HepG2 (cell line): Measurements from ENCODE around the gene HSDL1. TPM values are rescaled to one million over a fixed set of nuclear protein-coding genes. Genes with fewer than 3 reads are reported as not detected.

Experiments used
- CEBPB ChIP-seq: IDR thresholded peaks from 2 replicates; pipeline ENCODE4 v1.6.1; 2011; ENCODE audit warnings: low read depth, low read length, improper control_type of control experiment, borderline replicate concordance
- DRAP1 ChIP-seq: IDR thresholded peaks from 2 replicates; pipeline ENCODE4 v1.6.1; 2016; ENCODE audit warnings: missing genetic modification reagents, missing compliant biosample characterization
- GATA4 ChIP-seq: sonication (generic); IDR thresholded peaks from 2 replicates; pipeline ENCODE4 v1.6.1; 2016; ENCODE audit warnings: antibody characterized with exemption, low read depth, borderline replicate concordance
- KLF15 ChIP-seq: sonication (generic); formaldehyde crosslinking; IDR thresholded peaks from 2 replicates; pipeline ENCODE4 v1.8.1; 2023; ENCODE audit warnings: borderline replicate concordance, mild to moderate bottlenecking, inconsistent platforms, missing genetic modification reagents, mixed read lengths
- NFIC ChIP-seq: IDR thresholded peaks from 2 replicates; pipeline ENCODE4 v1.6.1; 2012; ENCODE audit warnings: mild to moderate bottlenecking, low read length, inconsistent platforms
- PAX8 ChIP-seq: sonication (generic); formaldehyde crosslinking; IDR thresholded peaks from 2 replicates; pipeline ENCODE4 v1.8.0; 2022; ENCODE audit warnings: mild to moderate bottlenecking, missing genetic modification reagents, borderline replicate concordance
- POLR2A ChIP-seq, 2 experiments: IDR thresholded peaks; 2 replicates each; pipeline ENCODE4 v1.6.1; 2011; ENCODE audit warnings: low read depth in 2 of 2, low read length in 2 of 2, mild to moderate bottlenecking in 1 of 2, moderate library complexity in 1 of 2; ENCODE audit not compliant: insufficient read depth in 1 of 2
- POLR2G ChIP-seq: fragments of 200-400 bp; formaldehyde crosslinking; IDR thresholded peaks from 2 replicates; pipeline ENCODE4 v1.6.1; 2018; ENCODE audit warnings: mild to moderate bottlenecking, low read depth, low read length, moderate library complexity
- SNAPC4 ChIP-seq: sonication (generic); formaldehyde crosslinking; IDR thresholded peaks from 2 replicates; pipeline ENCODE4 v1.4.0; 2020; ENCODE audit warnings: mild to moderate bottlenecking, missing genetic modification reagents
- ZFP82 ChIP-seq: sonication (generic); formaldehyde crosslinking; IDR thresholded peaks from 2 replicates; pipeline ENCODE4 v1.5.1; 2020; ENCODE audit warnings: mild to moderate bottlenecking, missing genetic modification reagents, borderline replicate concordance
- ZNF674 ChIP-seq: sonication (generic); formaldehyde crosslinking; IDR thresholded peaks from 2 replicates; pipeline ENCODE4 v1.5.0; 2020; ENCODE audit warnings: low read depth, mild to moderate bottlenecking, missing genetic modification reagents
- ZNF83 ChIP-seq: sonication (generic); formaldehyde crosslinking; IDR thresholded peaks from 2 replicates; pipeline ENCODE4 v1.4.0; 2020; ENCODE audit warnings: missing genetic modification reagents, mild to moderate bottlenecking, borderline replicate concordance
- polyA plus RNA-seq, 8 experiments: library from polyadenylated mRNA; depleted of rRNA in 3 of 8; stranded (reverse) in 7 of 8; unstranded in 1 of 8; fragments of >200 nt; fragmentation: Illumina TruSeq in 4 of 8; extraction: Trizol in 4 of 8; gene quantifications; 2 replicates each; pipeline versions ENCODE4 v1.2.1 to v1.2.3, GENCODE V29; 2011 to 2016; ENCODE audit warnings: low read depth in 4 of 8, missing spikeins in 1 of 8, mixed read lengths in 1 of 8; ENCODE audit not compliant: insufficient read depth in 1 of 8
- total RNA-seq, 5 experiments: library from RNA; depleted of rRNA; stranded (reverse); fragments of >200 nt; fragmentation: Illumina TruSeq; extraction: Trizol; gene quantifications; 2 replicates each; pipeline ENCODE4 v1.2.3, GENCODE V29; 2016; ENCODE audit warnings: low read depth in 1 of 5
- TF ChIP-seq, protein P1 (sequence below): sonication (generic); formaldehyde crosslinking; IDR thresholded peaks from 2 replicates; pipeline ENCODE4 v1.4.0; 2020; ENCODE audit warnings: missing genetic modification reagents, low read depth, mild to moderate bottlenecking, borderline replicate concordance
- TF ChIP-seq, protein P2 (sequence below): sonication (generic); formaldehyde crosslinking; conservative IDR thresholded peaks from 2 replicates; pipeline ENCODE4 v1.8.0; 2022; ENCODE audit warnings: missing genetic modification reagents
- TF ChIP-seq, protein P3 (sequence below): sonication (generic); formaldehyde crosslinking; IDR thresholded peaks from 2 replicates; pipeline ENCODE4 v1.5.1; 2020; ENCODE audit warnings: missing genetic modification reagents, mild to moderate bottlenecking, borderline replicate concordance

HSDL1 gene
- total and polyA plus RNA-seq, 2 of the 13 experiments (the other 11 are each of a cell fraction or from before 2014, with no cell fraction given), result 49.2 to 49.7 TPM

GRCh38 chr16:84138824-84139627 lies 6.0 kb downstream of the HSDL1 start (continued):
- TF ChIP-seq, protein P1, sequence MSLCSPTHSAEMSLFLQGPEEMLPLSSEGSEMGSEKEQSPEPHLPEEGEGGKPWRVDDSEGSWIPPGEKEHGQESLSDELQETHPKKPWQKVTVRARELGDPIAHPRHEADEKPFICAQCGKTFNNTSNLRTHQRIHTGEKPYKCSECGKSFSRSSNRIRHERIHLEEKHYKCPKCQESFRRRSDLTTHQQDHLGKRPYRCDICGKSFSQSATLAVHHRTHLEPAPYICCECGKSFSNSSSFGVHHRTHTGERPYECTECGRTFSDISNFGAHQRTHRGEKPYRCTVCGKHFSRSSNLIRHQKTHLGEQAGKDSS (CRISPR knock-in tag), result no peak
- TF ChIP-seq, protein P2, sequence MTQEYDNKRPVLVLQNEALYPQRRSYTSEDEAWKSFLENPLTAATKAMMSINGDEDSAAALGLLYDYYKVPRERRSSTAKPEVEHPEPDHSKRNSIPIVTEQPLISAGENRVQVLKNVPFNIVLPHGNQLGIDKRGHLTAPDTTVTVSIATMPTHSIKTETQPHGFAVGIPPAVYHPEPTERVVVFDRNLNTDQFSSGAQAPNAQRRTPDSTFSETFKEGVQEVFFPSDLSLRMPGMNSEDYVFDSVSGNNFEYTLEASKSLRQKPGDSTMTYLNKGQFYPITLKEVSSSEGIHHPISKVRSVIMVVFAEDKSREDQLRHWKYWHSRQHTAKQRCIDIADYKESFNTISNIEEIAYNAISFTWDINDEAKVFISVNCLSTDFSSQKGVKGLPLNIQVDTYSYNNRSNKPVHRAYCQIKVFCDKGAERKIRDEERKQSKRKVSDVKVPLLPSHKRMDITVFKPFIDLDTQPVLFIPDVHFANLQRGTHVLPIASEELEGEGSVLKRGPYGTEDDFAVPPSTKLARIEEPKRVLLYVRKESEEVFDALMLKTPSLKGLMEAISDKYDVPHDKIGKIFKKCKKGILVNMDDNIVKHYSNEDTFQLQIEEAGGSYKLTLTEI (CRISPR knock-in tag), result no peak
- TF ChIP-seq SNAPC4, result no peak
- peak; percentile 41; the same call in 1 of the 2 replicates for TF ChIP-seq DRAP1 (CRISPR knock-in tag)
- no peak for TF ChIP-seq ZNF83 (CRISPR knock-in tag)
- no peak for TF ChIP-seq ZNF674
- TF ChIP-seq KLF15 (CRISPR knock-in tag), result no peak
- peak; percentile 67 to 81 for TF ChIP-seq POLR2A (IDR thresholded peaks at IDR 0.05; ENCODE audit: insufficient read depth in 1 of 2, low read depth in 2 of 2, low read length in 2 of 2)
- TF ChIP-seq PAX8 (CRISPR knock-in tag), result no peak
- TF ChIP-seq POLR2G, result peak; percentile 72
- no peak for TF ChIP-seq CEBPB
- no peak for TF ChIP-seq GATA4
- no peak for TF ChIP-seq ZFP82 (CRISPR knock-in tag)
- no peak for TF ChIP-seq NFIC
- TF ChIP-seq, protein P3, sequence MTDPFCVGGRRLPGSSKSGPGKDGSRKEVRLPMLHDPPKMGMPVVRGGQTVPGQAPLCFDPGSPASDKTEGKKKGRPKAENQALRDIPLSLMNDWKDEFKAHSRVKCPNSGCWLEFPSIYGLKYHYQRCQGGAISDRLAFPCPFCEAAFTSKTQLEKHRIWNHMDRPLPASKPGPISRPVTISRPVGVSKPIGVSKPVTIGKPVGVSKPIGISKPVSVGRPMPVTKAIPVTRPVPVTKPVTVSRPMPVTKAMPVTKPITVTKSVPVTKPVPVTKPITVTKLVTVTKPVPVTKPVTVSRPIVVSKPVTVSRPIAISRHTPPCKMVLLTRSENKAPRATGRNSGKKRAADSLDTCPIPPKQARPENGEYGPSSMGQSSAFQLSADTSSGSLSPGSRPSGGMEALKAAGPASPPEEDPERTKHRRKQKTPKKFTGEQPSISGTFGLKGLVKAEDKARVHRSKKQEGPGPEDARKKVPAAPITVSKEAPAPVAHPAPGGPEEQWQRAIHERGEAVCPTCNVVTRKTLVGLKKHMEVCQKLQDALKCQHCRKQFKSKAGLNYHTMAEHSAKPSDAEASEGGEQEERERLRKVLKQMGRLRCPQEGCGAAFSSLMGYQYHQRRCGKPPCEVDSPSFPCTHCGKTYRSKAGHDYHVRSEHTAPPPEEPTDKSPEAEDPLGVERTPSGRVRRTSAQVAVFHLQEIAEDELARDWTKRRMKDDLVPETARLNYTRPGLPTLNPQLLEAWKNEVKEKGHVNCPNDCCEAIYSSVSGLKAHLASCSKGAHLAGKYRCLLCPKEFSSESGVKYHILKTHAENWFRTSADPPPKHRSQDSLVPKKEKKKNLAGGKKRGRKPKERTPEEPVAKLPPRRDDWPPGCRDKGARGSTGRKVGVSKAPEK (CRISPR knock-in tag), result 0 out of 2 replicates have a peak, but pooled peaks have one; percentile 85
